Nephron progenitor cell (in vitro differentiated cells): ENCODE data around the gene CDYL2.

Source experiments
- DNase-seq: peaks from one replicate; pipeline ENCODE4 v3.0.0; 2021
- H3K27ac Mint-ChIP-seq: 2 replicates; pipeline ENCODE4 v1.8.0; 2021; ENCODE audit warnings: mild to moderate bottlenecking, moderate library complexity, mixed read lengths
- H3K27me3 Mint-ChIP-seq: 2 replicates; pipeline ENCODE4 v1.8.0; 2021; ENCODE audit warnings: mild to moderate bottlenecking, low read depth, mixed read lengths; ENCODE audit not compliant: poor library complexity
- H3K36me3 Mint-ChIP-seq: 2 replicates; pipeline ENCODE4 v1.8.0; 2021; ENCODE audit warnings: low read depth, mixed read lengths
- H3K4me1 Mint-ChIP-seq: 2 replicates; pipeline ENCODE4 v1.8.0; 2021; ENCODE audit warnings: mixed read lengths
- H3K4me3 Mint-ChIP-seq: 2 replicates; pipeline ENCODE4 v1.8.0; 2021; ENCODE audit warnings: mild to moderate bottlenecking, moderate library complexity, mixed read lengths
- H3K9me3 Mint-ChIP-seq: 2 replicates; pipeline ENCODE4 v1.8.0; 2021; ENCODE audit warnings: mild to moderate bottlenecking, moderate library complexity, mixed read lengths
- TF ChIP-seq, protein P1 (sequence below): fragments of 200-600 bp; sonication (generic); IDR thresholded peaks from 2 replicates; pipeline ENCODE4 v1.5.0; 2021; ENCODE audit warnings: antibody characterized with exemption

CDYL2 gene

DNA sequence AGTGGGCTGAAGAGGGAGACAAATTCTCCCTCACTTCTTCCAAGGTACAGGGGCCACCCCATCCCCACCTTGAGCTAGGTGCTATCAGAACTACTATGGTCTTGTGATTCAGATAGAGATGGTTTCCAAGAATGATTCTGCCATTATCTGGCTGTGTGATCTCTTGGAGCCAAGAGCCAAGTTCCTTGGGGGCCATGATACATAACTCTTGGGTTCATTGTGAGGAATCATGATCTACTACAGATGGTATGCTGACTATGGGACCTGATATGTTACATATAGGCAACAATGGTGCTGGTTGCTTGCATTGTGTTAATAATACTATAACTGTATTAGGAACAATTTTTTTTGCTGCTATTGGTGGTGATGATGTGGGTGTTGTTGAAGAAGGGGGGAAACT is 217.9 kb downstream of the CDYL2 start:
- TF ChIP-seq, protein P1, sequence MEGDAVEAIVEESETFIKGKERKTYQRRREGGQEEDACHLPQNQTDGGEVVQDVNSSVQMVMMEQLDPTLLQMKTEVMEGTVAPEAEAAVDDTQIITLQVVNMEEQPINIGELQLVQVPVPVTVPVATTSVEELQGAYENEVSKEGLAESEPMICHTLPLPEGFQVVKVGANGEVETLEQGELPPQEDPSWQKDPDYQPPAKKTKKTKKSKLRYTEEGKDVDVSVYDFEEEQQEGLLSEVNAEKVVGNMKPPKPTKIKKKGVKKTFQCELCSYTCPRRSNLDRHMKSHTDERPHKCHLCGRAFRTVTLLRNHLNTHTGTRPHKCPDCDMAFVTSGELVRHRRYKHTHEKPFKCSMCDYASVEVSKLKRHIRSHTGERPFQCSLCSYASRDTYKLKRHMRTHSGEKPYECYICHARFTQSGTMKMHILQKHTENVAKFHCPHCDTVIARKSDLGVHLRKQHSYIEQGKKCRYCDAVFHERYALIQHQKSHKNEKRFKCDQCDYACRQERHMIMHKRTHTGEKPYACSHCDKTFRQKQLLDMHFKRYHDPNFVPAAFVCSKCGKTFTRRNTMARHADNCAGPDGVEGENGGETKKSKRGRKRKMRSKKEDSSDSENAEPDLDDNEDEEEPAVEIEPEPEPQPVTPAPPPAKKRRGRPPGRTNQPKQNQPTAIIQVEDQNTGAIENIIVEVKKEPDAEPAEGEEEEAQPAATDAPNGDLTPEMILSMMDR, result no peak
- DNase-seq, result no peak

DNA sequence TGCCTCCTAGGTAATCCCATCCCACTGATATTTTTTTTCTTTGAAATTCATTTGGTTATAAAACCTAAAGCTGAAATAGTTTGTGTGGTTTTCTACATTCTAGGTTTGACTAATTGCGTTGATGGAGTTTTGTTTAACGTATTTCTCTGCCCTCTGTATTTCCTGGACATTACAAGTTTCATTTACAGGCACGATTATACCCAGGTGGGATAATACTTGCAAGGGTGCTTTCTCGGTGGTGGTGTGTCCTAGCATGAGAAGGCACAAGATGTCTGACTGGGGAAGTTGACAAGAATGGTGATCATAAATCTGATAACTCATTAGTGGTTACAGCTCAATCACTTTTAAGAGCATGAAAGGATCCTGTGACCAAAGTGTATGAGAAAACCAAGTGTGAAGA is 218.6 kb downstream of the CDYL2 start:
- H3K4me1 Mint-ChIP-seq, result no peaks in the 10 kb centered on the region
- peaks cover 3% of the 10 kb centered on the region for H3K9me3 Mint-ChIP-seq
- no peaks in the 10 kb centered on the region for H3K36me3 Mint-ChIP-seq
- H3K27me3 Mint-ChIP-seq, result peaks cover 36% of the 10 kb centered on the region
- DNase-seq, result no peak
- no peak overlapping the region for H3K4me3 Mint-ChIP-seq
- H3K27ac Mint-ChIP-seq, result no peak overlapping the region
- TF ChIP-seq, protein P1, result no peak

More for the DNA sequence above, 217.9 kb downstream of the CDYL2 start:
- Mint-ChIP-seq H3K9me3 (peaks cover 9% of the 10 kb centered on the region), H3K4me3 (no peak overlapping the region), H3K27ac (no peak overlapping the region), H3K27me3 (peaks cover 32% of the 10 kb centered on the region), H3K36me3 (no peaks in the 10 kb centered on the region), H3K4me1 (peaks cover 3% of the 10 kb centered on the region)

DNA sequence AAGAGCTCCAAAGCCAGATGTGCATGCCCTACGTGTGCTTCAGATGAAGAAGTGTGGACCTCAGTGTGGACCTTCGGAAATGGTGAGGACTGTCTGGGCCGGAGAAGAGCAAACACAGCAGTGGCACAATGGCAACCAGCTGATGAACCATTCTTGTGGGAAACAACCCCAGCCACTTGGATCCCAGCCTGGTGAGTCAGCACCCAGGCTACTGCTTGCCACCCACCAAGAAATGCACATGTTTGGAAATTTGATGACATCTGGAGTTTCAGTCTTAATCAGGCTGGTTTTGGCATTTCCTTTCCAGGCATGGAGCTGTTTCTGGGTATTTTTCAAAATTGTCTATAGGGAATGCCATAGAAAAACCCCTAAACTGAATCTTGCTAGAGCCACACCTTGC is 220.9 kb downstream of the CDYL2 start:
- TF ChIP-seq, protein P1, result no peak
- Mint-ChIP-seq H3K27ac (no peak overlapping the region), H3K4me3 (no peak overlapping the region), H3K27me3 (peaks cover 39% of the 10 kb centered on the region), H3K36me3 (no peaks in the 10 kb centered on the region), H3K9me3 (peaks cover 6% of the 10 kb centered on the region), H3K4me1 (no peaks in the 10 kb centered on the region)
- no peak for DNase-seq

DNA sequence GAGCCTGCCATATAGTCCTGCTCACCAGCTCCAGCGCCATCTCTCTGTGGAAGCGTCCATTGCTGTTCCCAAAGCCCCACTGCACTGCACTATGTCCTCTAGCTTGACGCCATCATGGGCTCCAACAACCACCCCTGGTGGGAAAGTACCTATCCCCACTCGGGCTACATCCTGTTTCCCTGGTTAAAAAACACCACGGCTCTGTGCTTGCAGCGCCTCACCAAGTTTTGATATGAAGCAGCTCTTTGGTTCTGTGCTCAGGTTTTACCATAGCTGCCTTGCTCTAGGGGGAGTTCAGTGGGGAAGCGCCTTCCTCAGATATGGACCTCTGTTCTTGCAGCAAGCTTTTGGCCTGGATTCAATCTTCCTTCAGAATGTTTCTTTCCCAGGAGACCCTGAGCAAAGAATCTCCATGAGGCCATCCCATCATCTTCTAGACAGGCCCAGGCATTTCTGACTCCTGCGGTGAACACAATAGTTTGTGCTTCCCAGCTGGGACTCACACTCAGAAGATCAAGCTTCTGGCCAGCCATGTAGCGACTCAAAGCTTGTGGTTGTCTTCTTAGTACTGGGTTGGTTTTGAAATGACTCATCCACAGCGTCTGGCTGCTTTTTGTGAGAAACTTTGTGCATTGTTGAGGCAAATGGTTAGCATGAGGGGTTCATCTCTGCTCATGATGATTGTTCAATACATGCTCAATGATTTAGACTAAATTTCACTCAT is 224.1 kb downstream of the CDYL2 start:
- peaks cover 24% of the 10 kb centered on the region for H3K27me3 Mint-ChIP-seq

DNA sequence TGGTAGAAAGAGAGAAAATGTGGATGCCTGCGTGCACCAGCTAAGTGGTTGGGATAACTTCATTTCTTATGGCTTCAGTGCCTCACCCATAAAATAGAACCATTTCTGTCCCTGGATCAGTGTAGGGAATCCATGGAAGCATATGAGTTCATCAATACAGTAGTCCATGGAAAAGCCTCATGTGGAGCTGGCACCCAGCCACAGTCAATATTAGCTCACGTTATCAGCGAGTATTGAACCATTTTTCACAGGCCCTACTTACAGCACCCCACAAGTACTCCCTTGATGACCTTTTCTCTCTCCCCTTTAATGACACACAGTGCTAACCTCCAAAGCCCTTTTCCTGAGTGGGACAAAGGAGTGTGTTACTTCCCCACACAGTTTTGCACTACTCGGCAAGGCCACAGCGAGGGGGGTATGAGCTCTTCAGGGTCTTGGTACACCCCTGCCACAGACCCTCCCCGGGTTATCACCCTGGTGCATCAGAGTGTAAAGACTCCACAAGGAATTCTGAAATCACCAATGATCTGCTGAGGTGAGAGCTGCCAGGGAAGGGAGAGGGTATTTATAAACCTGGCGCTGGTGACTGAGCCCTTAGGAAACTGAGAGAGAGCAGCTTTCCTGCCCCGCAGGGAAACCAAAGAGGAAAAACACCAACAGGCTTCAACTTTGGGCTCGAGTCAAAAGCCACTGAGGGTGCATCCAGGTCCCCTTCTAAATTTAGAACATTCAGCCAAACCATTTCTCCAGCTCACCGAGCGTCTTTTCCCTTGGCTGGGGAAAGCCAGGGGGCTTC is 226.7 kb downstream of the CDYL2 start:
- Mint-ChIP-seq H3K4me3 (no peak overlapping the region), H3K27me3 (peaks cover 17% of the 10 kb centered on the region), H3K9me3 (peaks cover 10% of the 10 kb centered on the region), H3K27ac (no peak overlapping the region), H3K36me3 (no peaks in the 10 kb centered on the region), H3K4me1 (peaks cover 9% of the 10 kb centered on the region)
- TF ChIP-seq, protein P1, result no peak
- no peak for DNase-seq

More for the DNA sequence above, 224.1 kb downstream of the CDYL2 start:
- H3K27ac Mint-ChIP-seq, result no peak overlapping the region
- TF ChIP-seq, protein P1, result no peak
- peaks cover 6% of the 10 kb centered on the region for H3K9me3 Mint-ChIP-seq
- DNase-seq, result no peak
- H3K4me3 Mint-ChIP-seq, result no peak overlapping the region
- no peaks in the 10 kb centered on the region for H3K4me1 Mint-ChIP-seq
- H3K36me3 Mint-ChIP-seq, result no peaks in the 10 kb centered on the region
